Osteoblast (primary cell): ENCODE results near the gene DUS3L. TPM values are rescaled to one million over a fixed set of nuclear protein-coding genes. Genes with fewer than 3 reads are reported as not detected.
A peak's percentile ranks its signal among the peaks of the same experiment; 100 is the strongest.

ENCODE experiments used
- DNase-seq: peaks from one replicate; pipeline ENCODE4 v3.0.0; 2011; ENCODE audit warnings: low spot score, mixed read lengths; ENCODE audit not compliant: insufficient read length; ENCODE audit errors: missing footprints
- H2AFZ ChIP-seq: 2 replicates; pipeline ENCODE4 v1.6.0; 2011; ENCODE audit warnings: mild to moderate bottlenecking, low read length
- H3K27ac ChIP-seq: 2 replicates; pipeline ENCODE4 v1.5.1; 2011; ENCODE audit warnings: mild to moderate bottlenecking, low read depth, low read length, moderate library complexity
- H3K27me3 ChIP-seq: 2 replicates; pipeline ENCODE4 v1.6.0; 2012; ENCODE audit warnings: mild to moderate bottlenecking, control low read depth, inconsistent platforms, low read length, moderate library complexity; ENCODE audit not compliant: insufficient read depth
- H3K36me3 ChIP-seq: 2 replicates; pipeline ENCODE4 v1.5.1; 2011; ENCODE audit warnings: mild to moderate bottlenecking, low read length, control low read depth, moderate library complexity; ENCODE audit not compliant: insufficient read depth
- H3K4me1 ChIP-seq: 2 replicates; pipeline ENCODE4 v1.5.1; 2011; ENCODE audit warnings: mild to moderate bottlenecking, low read length, control low read depth, moderate library complexity; ENCODE audit not compliant: insufficient read depth
- H3K4me2 ChIP-seq: 2 replicates; pipeline ENCODE4 v1.6.0; 2011; ENCODE audit warnings: mild to moderate bottlenecking, low read length; ENCODE audit not compliant: insufficient read depth
- H3K4me3 ChIP-seq: fragments of 200-600 bp; sonication (generic); 3 replicates; pipeline ENCODE4 v1.5.1; 2012; ENCODE audit warnings: mild to moderate bottlenecking, low read length, inconsistent platforms; ENCODE audit not compliant: insufficient read depth
- H3K79me2 ChIP-seq: 2 replicates; pipeline ENCODE4 v1.6.0; 2012; ENCODE audit warnings: mild to moderate bottlenecking, low read length, control low read depth, inconsistent platforms; ENCODE audit not compliant: insufficient read depth
- H3K9me3 ChIP-seq: 2 replicates; pipeline ENCODE4 v1.5.1; 2011; ENCODE audit warnings: low read depth, low read length, control low read depth
- H4K20me1 ChIP-seq: 2 replicates; pipeline ENCODE4 v1.6.0; 2012; ENCODE audit warnings: mild to moderate bottlenecking, low read length, control low read depth; ENCODE audit not compliant: insufficient read depth
- total RNA-seq: library from RNA; depleted of rRNA; stranded (reverse); fragments of >200 nt; gene quantifications from 2 replicates; pipeline ENCODE4 v1.2.3, GENCODE V29; 2012
- TF ChIP-seq, protein P1 (sequence below): IDR thresholded peaks from 2 replicates; pipeline ENCODE4 v1.5.1; 2011; ENCODE audit warnings: mild to moderate bottlenecking, low read depth, low read length, moderate library complexity; ENCODE audit errors: extremely low read depth

Gene DUS3L
- total RNA-seq, 1 donor = 30.0 TPM

GRCh38 chr19:5803752-5804515 is 13.0 kb upstream of the DUS3L start:
- Histone ChIP-seq H3K4me1 (peaks cover 5% of the 10 kb centered on the region), H3K4me2 (peak overlapping the region; percentile 78), H3K27ac (no peak overlapping the region), H3K79me2 (no peaks in the 10 kb centered on the region), H2AFZ (peak overlapping the region; percentile 77), H3K27me3 (peaks cover 29% of the 10 kb centered on the region), H4K20me1 (no peaks in the 10 kb centered on the region), H3K9me3 (no peaks in the 10 kb centered on the region), H3K36me3 (no peaks in the 10 kb centered on the region), H3K4me3 (peak overlapping the region; percentile 61)
- TF ChIP-seq, protein P1, sequence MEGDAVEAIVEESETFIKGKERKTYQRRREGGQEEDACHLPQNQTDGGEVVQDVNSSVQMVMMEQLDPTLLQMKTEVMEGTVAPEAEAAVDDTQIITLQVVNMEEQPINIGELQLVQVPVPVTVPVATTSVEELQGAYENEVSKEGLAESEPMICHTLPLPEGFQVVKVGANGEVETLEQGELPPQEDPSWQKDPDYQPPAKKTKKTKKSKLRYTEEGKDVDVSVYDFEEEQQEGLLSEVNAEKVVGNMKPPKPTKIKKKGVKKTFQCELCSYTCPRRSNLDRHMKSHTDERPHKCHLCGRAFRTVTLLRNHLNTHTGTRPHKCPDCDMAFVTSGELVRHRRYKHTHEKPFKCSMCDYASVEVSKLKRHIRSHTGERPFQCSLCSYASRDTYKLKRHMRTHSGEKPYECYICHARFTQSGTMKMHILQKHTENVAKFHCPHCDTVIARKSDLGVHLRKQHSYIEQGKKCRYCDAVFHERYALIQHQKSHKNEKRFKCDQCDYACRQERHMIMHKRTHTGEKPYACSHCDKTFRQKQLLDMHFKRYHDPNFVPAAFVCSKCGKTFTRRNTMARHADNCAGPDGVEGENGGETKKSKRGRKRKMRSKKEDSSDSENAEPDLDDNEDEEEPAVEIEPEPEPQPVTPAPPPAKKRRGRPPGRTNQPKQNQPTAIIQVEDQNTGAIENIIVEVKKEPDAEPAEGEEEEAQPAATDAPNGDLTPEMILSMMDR = peak; percentile 80
- peak; percentile 100 for DNase-seq

- no peaks in the 10 kb centered on the region for H3K36me3 ChIP-seq
- no peak overlapping the region for H3K27ac ChIP-seq
- TF ChIP-seq, protein P1 = no peak
- H3K79me2 ChIP-seq = no peaks in the 10 kb centered on the region
- H3K4me2 ChIP-seq = peak overlapping the region; percentile 78
- DNase-seq = no peak
- peaks cover 29% of the 10 kb centered on the region for H3K27me3 ChIP-seq
- no peaks in the 10 kb centered on the region for H3K9me3 ChIP-seq
- H2AFZ ChIP-seq = peak overlapping the region; percentile 77
- H4K20me1 ChIP-seq = no peaks in the 10 kb centered on the region
- H3K4me3 ChIP-seq = peak overlapping the region; percentile 61
- H3K4me1 ChIP-seq = peaks cover 5% of the 10 kb centered on the region
Observed at GRCh38 chr19:5803441-5803751, 12.4 kb upstream of the DUS3L start.

- peaks cover 26% of the 10 kb centered on the region for H3K27me3 ChIP-seq
- no peak overlapping the region for H3K4me2 ChIP-seq
- H3K79me2 ChIP-seq = no peaks in the 10 kb centered on the region
- H2AFZ ChIP-seq = no peak overlapping the region
- H3K4me1 ChIP-seq = peaks cover 5% of the 10 kb centered on the region
- no peak overlapping the region for H3K27ac ChIP-seq
- H4K20me1 ChIP-seq = no peaks in the 10 kb centered on the region
- TF ChIP-seq, protein P1 = no peak
- no peak overlapping the region for H3K4me3 ChIP-seq
- DNase-seq = no peak
- H3K9me3 ChIP-seq = no peaks in the 10 kb centered on the region
- no peaks in the 10 kb centered on the region for H3K36me3 ChIP-seq
Observed at GRCh38 chr19:5801796-5802619, 11.0 kb upstream of the DUS3L start.
